Activated CD8-positive, alpha-beta memory T cell treated with anti-CD3 and anti-CD28 coated beads for 4 hours (primary cell): Measurements from ENCODE around the gene CDH23.

ENCODE experiments used
- DNase-seq, 2 donors: peaks; one replicate each; pipeline ENCODE4 v3.0.0-alpha.2; 2020; ENCODE audit warnings: low read depth in 2 of 2

The CDH23 gene

DNA sequence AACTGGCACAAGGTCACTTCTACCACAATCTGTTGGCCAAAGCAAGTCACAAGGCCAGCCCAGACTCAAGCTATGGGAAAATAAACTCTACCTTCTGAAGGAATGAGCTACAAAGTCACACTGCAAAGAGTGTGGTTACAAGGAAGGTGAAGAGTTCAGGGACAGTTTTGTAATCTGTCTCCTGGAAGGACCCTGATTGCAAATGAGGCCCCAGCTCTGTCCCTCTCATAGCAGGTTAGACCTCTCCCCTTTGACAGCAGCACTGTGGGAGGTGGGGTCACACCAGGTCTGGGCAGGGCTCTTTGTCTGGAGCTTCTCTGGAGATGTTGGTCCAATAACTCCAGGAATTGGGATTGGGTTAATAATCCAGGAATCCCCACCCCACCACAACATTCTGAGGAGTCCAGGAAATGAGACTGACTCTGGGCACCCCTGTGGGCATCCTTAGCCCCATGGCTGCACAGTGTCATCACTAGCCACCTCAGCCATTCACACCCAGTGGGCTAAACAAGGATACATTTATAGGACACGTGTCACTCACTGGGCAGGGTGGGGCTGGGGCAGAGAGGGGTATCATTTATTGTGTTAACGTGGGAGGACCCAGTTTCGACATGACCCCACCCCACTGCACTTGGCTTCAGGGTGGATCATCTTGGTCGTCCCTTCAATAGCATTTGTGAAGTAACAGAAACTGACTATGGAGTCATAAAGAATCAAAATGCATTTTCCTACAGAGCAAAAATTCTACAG lies 346.5 kb downstream of the CDH23 start:
- no peak for DNase-seq

DNA sequence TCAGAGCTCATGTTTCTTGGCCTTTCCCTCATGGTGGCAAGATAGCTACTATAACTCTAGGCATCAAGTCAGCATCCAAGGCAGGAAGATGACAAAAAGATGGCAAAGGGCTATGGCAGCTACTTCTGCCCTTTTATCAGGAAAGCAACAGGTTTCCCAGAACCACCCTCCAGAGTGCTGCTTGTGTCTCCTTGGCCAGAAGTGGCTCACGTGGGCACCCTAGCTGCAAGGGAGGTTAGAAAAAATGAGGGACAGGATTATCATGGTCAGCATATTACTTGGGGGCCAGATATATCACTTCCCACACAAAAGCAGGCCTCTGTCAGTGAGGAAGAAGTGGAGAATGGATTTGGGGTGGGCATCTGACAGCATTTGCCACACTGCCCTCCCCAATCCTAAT lies 347.1 kb downstream of the CDH23 start:
- DNase-seq = no peak

DNA sequence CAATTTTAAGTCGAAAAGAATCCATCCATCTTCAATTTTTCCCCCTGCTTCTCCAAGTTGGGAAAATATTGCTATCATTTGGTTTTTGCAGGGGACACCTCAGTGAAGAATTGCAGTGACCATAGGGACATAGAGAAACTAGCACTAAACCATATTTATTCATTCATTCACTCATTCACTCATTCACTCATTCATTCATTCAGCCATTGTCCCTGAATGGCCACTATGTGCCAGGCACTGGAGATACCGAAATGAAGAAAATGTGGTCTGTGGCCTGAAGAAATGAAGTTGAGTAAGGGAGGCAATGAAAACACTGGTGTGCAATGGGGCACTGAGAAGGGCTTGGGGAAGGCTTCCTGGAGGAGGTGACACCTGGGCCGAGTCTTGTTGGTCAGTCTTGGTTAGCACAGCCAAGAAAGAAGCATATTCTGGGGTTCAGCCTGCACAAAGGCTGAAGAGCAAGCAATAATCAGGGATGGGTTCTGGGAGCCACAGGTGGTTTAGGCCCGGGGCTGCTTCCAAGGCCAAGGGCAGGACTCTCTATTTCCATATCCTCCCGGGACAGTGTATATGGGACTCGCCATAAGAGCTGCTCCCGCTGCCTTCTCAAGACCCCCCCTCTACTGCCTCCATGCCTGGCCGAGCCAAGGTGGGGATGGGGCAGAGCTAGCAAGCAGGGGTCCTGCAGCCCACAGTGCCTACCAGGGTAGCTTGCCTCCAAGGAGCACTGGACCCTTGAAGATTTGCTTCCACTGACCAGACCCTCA lies 348.4 kb downstream of the CDH23 start:
- no peak for DNase-seq

DNA sequence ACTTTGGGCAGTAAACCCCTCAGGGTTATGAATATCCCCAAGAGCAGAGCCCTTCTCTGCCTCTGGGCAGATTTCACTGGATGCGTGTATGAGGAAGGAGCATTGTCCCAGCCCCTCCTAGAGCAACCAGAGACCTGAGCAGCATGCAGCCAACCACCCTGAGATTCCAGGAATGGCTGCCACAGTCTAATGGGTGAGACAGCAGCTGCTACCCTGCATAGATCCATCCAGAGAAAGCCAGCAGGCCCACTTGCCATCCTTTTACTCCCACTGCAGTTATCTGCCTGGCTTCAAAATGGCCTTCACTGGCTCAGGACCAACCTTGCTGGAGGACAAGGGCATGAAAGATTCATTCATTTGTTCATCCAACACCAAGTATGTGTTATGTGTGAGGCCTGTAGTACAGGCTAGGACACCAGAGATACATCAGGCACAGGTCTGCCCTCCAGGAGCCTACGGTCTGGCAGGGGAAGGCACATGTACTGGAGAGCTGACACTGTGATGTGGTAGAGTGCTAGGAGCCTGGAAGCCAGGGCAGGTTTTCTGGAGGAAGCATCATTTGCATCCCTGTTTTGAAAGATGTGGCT lies 349.0 kb downstream of the CDH23 start:
- no peak for DNase-seq

DNA sequence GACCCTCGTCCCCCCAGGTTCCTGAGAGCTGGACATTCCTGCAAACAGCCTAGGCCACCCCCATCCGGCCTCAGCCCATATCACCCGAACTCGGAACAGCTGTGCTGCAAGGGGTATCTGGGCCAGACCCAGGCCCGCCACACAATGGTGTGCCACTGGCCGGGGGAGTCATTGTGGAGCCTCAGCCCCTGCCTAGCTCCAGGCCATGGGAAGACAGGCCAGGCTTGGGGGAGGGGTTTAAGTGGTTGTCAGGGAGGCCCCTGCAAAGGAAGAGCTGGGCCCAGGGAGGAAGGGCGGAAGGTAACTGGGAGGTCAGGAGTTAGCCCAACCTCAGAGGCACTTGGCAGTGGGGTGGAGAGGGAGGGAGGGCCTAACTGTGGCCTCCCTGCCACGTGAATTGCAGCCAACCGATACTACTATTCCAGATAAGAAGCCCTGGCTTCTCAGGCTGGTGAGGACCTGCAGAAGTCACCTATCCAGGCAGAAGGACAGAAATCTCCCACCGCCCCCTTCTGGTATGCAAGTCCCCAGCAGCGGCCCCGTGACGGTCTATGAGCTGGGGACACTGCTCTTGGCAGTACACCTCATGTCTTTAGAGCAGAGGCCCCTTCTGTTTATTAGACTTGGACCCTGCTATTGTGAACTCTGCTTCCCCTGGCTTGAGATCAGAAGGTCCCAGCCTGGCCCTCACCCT lies 349.8 kb downstream of the CDH23 start:
- no peak for DNase-seq

DNA sequence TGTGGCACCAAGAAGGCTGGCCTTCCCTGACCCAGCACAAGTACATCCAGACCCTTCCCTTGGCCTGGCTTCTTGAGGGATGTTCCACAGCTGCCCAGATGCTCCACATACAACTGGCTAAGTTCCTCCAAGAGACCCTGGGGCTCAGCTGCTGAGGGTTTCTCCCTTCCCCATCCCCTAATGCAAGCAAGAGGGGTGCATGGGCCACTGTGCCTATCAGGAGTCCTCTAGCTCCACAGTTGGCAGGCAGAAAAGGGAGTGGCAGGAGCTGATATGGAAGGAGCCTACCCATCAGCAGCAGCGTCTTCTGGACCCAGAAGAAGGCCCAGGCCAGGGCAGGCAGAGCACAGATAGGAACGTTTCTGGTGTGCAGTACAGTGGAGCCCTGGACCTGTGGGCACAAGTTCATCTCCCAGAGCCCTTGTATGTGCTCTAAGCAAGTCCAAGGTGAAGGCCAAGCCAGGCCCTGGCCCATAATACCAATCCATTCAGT lies 350.4 kb downstream of the CDH23 start:
- no peak for DNase-seq

DNA sequence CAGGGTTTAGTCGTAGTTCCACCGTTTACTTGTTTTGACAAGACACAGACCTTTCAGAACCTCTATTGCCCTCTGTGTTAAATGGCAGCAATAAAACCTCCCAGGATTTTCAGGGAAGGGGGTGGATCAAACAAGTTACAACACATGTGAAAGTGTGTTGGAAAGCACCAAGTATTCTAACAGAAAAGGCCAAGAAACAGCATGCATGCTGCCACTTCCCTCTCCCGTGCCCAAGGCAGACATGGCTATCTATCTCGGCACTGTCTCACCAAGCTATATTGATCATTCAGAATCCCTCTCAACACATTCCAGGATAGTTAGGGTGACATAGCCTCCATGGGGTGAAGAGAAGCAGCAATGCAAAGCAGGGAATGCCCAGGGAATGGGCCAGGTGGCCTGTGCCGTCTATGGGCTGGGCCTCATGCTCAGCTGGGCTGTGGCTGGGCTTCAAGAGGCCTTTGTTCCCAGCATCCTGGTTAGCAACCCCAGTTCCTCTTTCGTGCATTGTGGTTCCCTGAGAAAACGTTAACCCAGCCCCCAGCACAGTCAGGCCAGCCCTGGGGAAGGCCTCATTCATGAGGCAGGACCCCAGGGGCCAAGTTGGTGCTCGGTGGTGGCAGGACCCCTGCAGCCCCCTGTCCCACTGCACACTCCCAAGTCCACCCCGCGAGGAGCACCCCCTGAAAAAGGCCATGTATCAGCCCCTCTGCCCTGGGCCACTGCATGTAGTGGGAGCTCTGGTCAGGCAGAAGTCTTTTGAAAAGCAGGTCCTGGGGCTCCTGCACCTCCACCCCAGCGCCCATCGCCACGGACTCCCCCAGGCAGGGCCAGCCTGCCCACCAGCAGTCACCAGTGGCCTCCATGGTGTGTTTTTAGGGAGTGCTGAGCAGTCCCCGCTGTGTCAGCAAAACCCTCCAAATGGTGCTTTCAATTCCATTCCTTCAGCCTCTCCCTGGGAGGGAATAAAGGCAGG lies 351.1 kb downstream of the CDH23 start:
- DNase-seq = no peak

DNA sequence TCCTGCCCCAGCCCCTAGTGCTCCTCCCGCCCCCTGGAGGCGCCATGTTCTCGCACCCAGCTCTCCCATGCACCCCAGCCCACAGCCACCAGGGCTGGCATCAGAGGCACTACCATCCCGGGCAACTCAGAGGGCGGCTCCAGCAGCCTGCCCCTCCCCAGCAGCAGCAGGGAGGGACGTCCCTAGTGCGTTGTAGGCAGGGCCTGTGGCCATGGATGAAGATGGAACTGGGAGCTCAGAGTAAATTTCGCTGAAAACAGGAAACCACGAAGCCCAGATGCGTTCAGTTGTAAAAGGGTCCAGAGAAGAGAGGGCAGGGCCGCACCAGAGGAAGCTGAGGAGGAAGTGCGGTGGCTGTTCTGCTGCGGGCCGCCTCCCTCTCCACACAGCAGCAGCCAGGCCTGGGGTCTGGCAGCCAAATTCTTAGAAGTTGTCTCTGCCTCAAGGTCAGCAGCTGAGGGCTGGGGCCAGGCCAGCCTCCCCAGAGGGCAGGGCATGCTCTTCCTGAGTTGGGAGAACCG lies 352.0 kb downstream of the CDH23 start:
- DNase-seq = no peak

DNA sequence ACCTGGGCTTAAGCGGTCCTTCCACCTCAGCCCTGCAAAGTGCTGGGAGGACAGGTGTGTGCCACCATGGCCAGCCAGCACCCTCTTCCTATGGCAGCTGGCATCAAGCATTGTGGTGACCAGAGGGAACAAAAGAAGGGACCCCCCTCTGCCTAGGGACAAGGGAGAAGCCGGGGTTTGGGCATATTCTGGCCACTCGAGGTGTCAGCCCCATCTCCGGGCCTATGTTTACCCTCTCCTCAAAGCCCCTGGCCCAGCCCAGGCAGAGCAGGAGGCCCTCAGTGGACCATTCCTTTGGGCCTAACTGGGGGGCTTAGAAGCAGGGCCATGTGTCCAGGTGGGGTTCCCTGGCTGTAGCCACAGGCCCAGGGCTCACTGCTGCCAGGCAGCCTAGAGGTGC lies 352.7 kb downstream of the CDH23 start:
- DNase-seq = no peak

DNA sequence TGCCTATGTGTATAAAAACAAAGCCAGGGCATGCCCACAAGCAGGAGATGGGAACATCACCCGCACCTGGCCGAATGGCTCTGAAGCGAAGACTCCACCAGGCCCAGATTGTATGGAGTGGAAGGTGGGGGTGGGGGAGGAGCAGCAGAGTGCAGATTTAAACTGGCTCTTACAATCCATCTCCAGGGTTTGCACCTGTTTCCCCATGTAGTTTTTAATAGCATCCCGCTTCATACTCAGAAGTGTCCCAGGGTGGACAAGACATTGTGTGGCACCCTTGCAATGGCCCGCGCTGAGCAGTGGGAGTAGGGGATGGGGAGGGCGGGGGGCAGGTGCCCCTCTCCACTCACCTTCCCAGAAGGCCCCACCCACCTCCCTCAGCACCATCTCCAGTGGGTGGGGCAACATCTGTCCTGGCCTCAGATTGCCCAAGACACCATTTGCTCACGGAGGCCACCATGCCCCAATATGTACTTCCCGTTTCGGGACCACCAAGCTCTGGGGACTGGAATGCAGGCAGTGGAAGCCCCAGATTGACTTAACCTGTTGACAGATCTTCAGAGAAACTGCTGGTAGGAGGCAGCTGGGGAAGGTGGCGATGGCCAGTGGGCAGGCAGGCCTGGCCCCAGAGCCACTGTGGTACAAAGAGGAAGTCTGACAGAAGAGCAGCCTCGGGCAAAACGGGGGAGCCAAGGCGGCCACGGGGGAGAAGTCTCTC lies 353.6 kb downstream of the CDH23 start:
- no peak for DNase-seq

DNA sequence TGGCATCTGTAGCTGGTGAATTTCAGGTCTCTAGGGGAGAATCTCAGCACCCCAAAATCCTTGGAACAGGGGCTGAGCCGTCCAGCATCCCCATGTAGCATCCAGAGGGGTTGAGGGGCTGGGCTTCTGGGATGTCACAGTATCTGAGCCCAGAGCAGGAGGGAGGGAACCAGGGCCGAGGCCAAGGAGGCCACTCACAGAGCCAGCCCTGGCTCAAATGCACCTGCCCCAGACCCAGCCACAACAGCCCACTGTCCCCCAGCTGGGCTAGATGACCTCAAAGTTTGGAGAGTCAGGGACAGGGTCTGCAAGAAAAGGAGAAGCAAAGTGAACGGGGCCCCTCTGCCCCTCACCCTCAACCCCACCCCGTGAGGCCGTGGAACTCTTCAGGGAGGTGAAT lies 354.3 kb downstream of the CDH23 start:
- no peak for DNase-seq

DNA sequence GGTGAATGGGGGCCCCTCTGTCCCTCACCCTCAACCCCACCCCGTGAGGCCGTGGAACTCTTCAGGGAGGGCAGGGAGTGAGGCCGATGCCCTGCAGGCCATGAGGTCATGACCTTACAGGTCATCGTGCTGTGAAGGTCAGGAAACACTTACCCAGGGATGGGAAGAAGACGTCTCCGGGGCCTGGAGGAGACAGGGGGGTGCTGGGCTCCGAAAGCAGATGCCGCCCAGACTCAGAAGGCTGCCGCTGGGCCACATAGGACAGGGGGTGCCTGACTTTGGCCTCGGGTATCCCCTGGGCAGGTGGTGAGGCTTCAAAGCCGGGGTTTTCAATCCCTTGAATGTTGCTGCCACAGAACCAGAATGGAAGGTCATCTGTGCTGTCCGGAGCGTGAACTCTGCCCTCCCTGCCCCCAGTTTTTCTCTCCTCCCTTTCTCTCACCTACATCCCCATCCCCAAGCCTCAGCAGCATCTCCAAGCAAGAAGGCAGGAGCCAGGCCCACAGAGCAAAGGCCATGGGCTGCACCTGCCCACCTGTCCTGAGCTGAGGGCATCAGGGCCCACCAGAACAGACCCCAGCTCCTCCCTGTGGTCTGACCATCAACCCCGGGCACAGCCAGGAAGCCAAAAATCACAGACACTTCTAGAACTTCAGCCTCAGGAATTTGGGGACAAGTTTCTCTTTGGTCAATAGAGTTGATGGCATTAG lies 354.9 kb downstream of the CDH23 start:
- no peak for DNase-seq

DNA sequence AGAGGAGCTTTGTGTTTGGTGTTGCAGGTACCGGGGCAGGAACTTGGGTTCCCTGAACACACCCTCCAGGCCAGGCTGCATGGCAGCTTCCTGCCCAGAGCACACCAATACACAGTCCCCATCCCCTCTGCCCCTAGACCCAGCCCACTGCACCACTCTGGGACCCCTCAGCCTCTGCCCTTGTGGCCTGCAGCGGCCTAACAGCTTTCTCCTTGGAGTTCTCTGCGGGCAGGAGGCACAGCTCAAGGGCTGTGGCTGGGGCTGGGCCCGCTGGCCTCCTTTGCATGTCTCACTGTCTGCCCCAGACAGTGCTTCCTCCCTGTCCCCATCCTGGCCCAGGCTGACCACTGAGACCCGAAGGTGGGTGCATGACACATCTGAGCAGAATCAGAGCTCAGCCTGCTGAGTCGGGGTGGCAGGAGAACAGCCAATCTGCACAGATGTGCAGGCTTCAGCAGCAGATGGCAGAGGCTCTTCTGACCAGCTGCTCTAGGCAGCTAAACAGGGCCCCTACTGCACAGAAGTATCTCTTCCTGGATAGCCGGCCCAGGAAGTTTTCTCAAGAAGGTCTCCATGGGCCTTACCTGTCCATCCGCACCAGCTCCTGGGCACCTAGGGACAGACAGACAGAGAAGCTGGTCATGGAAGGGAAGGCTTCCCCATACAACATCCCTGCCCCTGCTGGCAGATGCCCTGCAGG lies 355.8 kb downstream of the CDH23 start:
- DNase-seq = no peak

DNA sequence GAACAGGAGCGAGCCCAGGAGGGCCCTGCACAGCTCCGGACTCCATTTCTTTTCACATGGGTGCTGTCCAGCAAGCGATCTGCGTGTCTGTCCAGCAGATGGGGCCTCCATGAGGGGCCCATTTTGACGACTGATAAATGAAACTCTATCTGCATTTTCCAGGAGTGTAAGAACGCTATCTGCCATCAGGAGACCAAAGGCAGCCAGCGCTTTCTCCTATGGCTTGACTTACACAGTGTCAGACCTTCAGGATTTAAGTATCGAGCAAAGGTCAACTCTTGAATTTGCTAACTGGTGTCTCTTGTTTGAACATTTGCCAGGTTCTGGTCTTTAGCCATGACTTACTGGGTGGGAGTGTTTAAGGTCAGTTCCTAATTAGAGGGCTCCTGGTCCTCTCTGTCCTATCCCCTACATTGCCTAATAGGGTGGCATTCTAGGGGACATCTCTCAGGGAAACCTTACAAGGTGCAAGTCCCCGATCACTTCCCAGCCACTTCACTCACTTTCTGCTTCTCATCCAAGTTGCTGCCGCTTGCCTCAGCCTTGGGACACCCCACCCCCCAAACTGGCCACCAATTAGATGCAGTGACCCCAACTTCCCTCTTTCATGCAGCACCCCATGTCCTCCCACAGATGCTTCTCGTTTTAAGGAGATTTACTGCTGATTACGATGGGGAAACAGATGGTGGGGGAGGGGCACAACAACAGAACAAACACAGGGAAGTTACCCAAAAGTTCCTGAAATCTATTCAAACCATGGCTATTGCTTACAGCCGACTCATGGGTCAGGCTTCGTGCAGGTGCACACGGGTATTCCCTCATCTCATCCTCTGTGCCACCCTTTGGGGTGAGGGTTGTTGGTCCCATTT lies 356.6 kb downstream of the CDH23 start:
- DNase-seq = no peak

DNA sequence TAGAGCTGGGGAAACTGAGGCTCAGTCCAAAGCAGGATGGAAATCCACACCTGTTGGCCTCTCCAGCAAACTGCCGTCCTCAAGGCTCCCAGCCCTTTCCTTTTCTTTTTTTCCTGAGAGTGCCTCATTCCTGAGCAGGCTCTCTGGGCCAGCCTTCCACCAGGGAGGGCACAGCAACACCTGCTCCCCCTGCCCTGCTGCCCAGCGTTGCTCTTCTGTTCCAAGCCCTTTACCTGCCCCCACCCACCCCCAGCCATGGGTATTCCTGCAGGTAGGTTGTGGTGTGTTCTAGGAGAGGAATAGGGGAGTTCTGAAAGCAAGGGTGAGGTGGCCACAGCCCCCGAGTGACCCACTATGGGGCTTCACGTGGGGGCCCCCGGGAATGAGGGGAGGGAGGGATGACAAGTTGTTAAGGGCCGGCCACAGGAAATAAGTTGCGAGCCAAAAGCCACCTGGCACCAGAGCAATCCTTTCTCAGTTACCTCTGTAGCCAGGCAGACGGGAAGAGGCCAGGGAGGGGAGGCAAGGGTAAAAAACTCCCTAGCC lies 357.3 kb downstream of the CDH23 start:
- no peak for DNase-seq

DNA sequence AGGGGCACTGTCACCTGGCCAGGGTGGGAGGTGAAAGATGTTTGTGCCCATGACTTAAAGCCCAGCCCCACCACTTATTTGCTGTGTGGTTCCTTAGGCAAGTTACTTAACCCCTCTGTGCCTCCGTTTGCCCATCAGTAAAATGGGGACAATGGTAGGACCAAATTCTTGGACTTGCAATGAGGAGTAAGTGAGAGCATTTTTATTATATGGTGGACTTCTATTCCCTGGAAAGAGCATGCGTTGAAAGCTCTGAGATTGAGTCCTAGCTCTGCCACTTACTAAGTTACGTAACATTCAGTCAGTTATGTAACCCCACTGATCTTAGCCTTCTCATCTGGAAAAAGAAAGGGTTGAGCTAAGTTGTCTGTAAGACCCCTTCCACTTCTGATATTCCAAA lies 357.8 kb downstream of the CDH23 start:
- no peak for DNase-seq

DNA sequence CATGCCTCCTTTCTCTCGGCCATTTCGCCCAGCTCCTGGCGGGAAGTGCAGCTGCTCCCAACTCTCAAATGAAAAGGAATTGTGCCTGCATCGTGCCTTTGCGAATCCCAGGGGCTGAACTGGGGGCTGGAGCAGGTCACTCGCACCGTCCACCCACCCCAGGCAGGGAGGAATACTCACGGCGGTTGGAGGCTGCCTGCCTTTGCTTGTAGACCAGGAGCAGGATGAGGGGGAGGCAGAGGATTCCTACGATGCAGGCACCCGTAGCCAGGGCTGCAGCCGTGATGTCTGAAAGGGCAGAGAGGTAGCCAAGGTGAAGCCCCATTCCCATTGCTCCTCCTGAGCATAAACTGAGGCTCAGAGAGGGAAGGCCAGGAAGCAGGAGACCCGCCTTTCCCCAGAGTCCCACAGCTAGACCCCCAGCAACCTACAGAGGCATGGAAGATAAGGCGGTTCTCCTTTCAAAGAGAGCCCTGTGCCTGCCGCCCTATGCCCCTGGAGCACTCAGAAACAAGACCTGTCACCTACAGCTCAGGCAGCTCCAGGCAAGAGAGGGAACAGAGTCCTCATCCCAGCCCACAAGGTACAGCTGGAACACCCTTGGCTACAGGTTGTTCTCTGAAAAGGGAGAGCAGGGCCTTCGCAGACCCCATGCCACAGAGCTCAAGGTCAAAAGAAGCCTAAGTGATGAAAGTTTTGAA lies 358.6 kb downstream of the CDH23 start:
- DNase-seq = no peak
